Fibroblast of mammary gland (primary cell): ENCODE measurements around the gene MAP3K5.

Experiments used
- DNase-seq: peaks from one replicate; pipeline ENCODE4 v3.0.0-alpha.2; 2010; ENCODE audit warnings: low read depth
- H3K4me3 ChIP-seq: 2 replicates; pipeline ENCODE4 v1.5.1; 2011; ENCODE audit warnings: low read depth, mild to moderate bottlenecking, low read length, moderate library complexity; ENCODE audit not compliant: control insufficient read depth
- TF ChIP-seq, protein P1 (sequence below): conservative IDR thresholded peaks from 2 replicates; pipeline ENCODE4 v1.5.1; 2011; ENCODE audit warnings: low read depth, low read length, inconsistent platforms; ENCODE audit not compliant: control insufficient read depth, insufficient read depth

MAP3K5 gene

DNA sequence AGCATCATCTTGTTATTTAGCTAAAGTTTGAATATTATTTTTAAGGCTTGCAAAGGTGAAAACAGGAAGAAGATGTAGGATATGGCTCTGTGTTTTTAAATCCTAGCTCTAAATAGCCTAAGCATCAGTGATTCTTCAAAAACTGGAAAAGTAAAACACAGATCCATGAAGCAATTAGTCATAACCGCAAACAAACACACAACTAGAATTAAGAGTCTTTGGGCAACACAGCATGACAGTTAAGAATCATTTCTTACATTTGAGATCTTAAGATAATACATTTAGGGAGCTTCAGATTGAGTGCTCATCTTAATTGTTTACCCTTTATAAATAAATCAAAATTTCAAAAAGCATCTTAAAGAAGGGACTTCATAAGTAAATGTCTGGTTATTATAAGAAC lies 126.2 kb downstream of the MAP3K5 start:
- no peak for DNase-seq
- H3K4me3 ChIP-seq: no peak overlapping the region
- TF ChIP-seq, protein P1, sequence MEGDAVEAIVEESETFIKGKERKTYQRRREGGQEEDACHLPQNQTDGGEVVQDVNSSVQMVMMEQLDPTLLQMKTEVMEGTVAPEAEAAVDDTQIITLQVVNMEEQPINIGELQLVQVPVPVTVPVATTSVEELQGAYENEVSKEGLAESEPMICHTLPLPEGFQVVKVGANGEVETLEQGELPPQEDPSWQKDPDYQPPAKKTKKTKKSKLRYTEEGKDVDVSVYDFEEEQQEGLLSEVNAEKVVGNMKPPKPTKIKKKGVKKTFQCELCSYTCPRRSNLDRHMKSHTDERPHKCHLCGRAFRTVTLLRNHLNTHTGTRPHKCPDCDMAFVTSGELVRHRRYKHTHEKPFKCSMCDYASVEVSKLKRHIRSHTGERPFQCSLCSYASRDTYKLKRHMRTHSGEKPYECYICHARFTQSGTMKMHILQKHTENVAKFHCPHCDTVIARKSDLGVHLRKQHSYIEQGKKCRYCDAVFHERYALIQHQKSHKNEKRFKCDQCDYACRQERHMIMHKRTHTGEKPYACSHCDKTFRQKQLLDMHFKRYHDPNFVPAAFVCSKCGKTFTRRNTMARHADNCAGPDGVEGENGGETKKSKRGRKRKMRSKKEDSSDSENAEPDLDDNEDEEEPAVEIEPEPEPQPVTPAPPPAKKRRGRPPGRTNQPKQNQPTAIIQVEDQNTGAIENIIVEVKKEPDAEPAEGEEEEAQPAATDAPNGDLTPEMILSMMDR: no peak

DNA sequence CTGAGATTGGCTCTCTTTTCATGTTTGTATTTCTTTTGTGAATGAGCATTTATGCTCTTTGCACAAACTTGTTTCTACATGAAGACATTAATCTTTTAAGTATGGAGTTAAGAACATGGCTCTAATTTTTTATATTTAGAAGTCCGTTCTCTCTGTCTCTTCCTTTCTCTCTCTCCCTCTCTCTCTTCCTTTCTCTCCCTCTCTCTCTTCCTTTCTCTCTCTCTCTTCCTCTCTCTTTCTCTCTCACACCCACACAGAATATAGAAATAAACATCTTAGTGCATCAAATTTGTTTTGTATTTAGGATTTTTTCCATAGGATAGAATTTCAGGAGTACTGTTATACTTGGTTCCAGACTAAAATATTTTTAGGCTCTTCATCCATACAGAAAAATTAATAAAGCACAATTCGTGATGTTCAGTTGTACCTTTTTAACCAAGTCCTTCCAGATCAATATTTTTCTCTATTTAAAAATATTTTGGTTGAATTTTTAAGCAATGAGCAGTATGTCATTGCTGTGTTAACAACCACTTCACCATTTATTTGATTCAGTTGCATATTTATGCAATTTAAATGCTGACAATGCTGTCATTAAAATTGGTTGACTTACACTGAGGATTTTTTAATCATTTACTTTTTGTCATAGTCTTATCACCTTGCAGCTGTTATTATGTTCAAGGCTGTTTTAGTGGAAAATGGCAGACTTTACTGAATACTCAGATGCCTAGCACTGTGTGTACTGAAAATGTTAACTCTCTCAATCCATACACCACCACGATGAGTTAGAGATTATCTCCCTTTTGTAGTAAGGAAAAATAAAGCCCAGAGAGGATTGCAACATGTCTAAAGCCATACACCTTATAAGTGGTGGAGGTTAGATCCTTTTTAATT lies 129.7 kb downstream of the MAP3K5 start:
- DNase-seq: no peak
- TF ChIP-seq, protein P1: no peak
- no peak overlapping the region for H3K4me3 ChIP-seq

DNA sequence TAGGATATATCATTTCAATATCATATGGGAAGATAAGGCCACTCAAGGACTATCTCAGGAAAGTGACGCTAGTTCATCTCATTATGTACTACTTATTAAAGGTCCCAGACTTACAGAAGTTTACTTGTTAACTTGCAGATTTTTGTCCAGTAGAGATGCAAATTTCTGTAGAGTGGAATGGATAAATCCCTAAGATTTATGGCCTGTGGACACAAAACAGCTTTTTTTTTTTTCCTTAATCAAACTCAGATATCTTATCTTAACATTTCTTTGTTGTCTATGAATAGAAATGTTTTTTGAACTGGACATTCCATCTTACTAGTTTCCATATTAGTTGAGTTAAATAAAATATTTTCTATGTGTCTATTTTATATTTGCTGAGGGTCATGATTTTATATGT lies 131.6 kb downstream of the MAP3K5 start:
- TF ChIP-seq, protein P1: no peak
- H3K4me3 ChIP-seq: no peak overlapping the region
- no peak for DNase-seq

DNA sequence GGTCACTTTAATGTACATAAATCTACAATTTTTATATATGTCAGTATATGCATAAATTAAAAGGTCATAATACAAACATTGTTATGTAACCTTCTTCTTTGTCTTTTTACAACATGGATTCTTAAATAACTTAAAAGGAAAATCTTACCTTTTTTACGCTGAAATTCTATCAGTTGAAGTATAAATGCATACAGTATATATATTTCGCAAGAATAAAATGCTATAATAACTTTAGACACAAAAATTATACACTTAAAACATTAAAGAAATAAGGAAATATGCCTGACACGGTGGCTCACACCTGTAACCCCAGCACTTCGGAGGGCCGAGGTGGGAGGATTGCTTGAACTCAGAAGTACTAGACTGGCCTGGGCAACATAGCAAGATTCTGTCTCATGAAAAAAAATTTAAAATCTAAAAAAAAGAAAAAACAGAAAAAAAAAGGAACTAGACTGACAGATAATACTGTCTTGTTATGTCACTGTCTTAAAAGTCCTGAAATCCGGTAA lies 132.2 kb downstream of the MAP3K5 start:
- no peak overlapping the region for H3K4me3 ChIP-seq
- no peak for DNase-seq
- TF ChIP-seq, protein P1: no peak

DNA sequence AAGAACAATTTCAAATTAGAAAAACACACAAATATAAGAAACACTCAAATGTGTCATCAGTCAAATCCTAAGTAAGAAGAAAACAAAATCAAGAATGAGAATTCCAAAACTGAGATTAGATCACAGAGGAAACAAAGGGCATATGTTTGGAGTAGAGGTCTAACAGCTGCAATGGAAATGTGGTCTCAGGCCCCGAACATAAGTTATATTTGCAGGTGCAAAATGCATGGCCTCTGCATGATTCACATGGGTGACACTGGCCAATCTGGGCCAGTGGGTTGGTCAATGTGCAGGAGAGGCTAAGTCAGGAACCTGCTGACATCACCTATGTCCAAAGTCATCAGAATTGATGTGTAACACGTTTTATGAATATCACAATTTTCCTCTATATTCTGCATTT lies 133.6 kb downstream of the MAP3K5 start:
- TF ChIP-seq, protein P1: no peak
- no peak overlapping the region for H3K4me3 ChIP-seq
- no peak for DNase-seq

DNA sequence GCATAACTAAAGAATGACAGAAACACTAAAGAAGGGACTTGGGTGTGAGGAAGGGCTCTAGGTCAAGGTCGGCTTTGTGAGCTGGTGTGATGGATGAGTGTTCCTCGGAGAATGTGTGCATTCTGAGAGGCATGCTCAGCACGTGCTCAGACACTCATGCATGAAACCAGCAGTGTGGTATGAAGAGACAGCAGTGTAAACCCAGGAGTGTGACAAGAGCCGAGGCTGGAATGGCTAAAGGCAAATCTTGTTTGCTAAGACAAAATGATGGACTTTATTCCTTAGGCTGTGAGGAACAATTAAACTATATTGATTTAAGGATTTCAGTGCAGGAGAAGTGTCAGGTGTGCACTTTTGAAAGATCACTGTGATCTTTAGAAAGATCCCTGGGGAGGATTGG lies 134.6 kb downstream of the MAP3K5 start:
- no peak overlapping the region for H3K4me3 ChIP-seq
- peak; percentile 48 for DNase-seq
- TF ChIP-seq, protein P1: no peak
